SK-N-SH treated with all-trans-retinoic acid at 6 μM for 48 hours (cell line): ENCODE results near the gene FRK.
"Not testable (repeated sequence)": the region's sequence is repeated elsewhere in the genome, so short reads cannot be mapped to it uniquely, and the experiment has no call there.

Source experiments
- ATAC-seq: fragments of 200-7000 bp; cut with Tn5 transposase; 3 replicates; pipeline ENCODE4 v1.9.1; 2020; ENCODE audit warnings: mild to moderate bottlenecking, moderate library complexity
- ARNTL ChIP-seq: fragments of 450-650 bp; formaldehyde crosslinking; IDR thresholded peaks from 2 replicates; pipeline ENCODE4 v1.5.0; 2020; ENCODE audit warnings: low read depth, mild to moderate bottlenecking, moderate library complexity, borderline replicate concordance
- BACH2 ChIP-seq: fragments of 250-450 bp; sonication (Bioruptor Pico); IDR thresholded peaks from 2 replicates; pipeline ENCODE4 v1.9.0; 2021; ENCODE audit warnings: mild to moderate bottlenecking, borderline replicate concordance
- CSDC2 ChIP-seq: fragments of 250-450 bp; sonication (Bioruptor Pico); IDR thresholded peaks from 2 replicates; pipeline ENCODE4 v1.5.0; 2020; ENCODE audit warnings: mild to moderate bottlenecking, moderate library complexity
- ESRRG ChIP-seq: fragments of 250-450 bp; sonication (Bioruptor Pico); IDR thresholded peaks from 2 replicates; pipeline ENCODE4 v1.6.1; 2021; ENCODE audit warnings: mild to moderate bottlenecking
- ISL1 ChIP-seq: fragments of 250-450 bp; sonication (Bioruptor Pico); IDR thresholded peaks from 2 replicates; pipeline ENCODE4 v2.1.2; 2022; ENCODE audit warnings: mild to moderate bottlenecking, moderate library complexity
- OSR1 ChIP-seq: fragments of 250-450 bp; sonication (Bioruptor Pico); IDR thresholded peaks from 2 replicates; pipeline ENCODE4 v1.8.0; 2022; ENCODE audit warnings: moderate library complexity, mild to moderate bottlenecking, inconsistent platforms
- PPARA ChIP-seq: fragments of 250-450 bp; sonication (Bioruptor Pico); IDR thresholded peaks from 2 replicates; pipeline ENCODE4 v1.5.0; 2020; ENCODE audit warnings: mild to moderate bottlenecking, borderline replicate concordance
- RARB ChIP-seq: fragments of 250-450 bp; sonication (Bioruptor Pico); IDR thresholded peaks from 2 replicates; pipeline ENCODE4 v1.8.0; 2021; ENCODE audit warnings: mild to moderate bottlenecking, moderate library complexity
- SNAI2 ChIP-seq: fragments of 250-450 bp; sonication (Bioruptor Pico); IDR thresholded peaks from 2 replicates; pipeline ENCODE4 v1.5.0; 2020; ENCODE audit warnings: mild to moderate bottlenecking, moderate library complexity
- TCF4 ChIP-seq: fragments of 250-450 bp; sonication (Bioruptor Pico); IDR thresholded peaks from 2 replicates; pipeline ENCODE4 v1.8.0; 2021; ENCODE audit warnings: mild to moderate bottlenecking, moderate library complexity, borderline replicate concordance
- TOX ChIP-seq: fragments of 250-450 bp; sonication (Bioruptor Pico); IDR thresholded peaks from 2 replicates; pipeline ENCODE4 v1.8.0; 2021; ENCODE audit warnings: mild to moderate bottlenecking, moderate library complexity, borderline replicate concordance
- ZC3H10 ChIP-seq: fragments of 250-450 bp; sonication (Bioruptor Pico); IDR thresholded peaks from 2 replicates; pipeline ENCODE4 v1.5.1; 2021; ENCODE audit warnings: mild to moderate bottlenecking, moderate library complexity
- ZFP3 ChIP-seq: fragments of 250-450 bp; sonication (Bioruptor Pico); IDR thresholded peaks from 2 replicates; pipeline ENCODE4 v1.5.0; 2020; ENCODE audit warnings: mild to moderate bottlenecking, moderate library complexity
- ZFP30 ChIP-seq: fragments of 450-650 bp; formaldehyde crosslinking; IDR thresholded peaks from 2 replicates; pipeline ENCODE4 v1.5.0; 2022; ENCODE audit warnings: mild to moderate bottlenecking, moderate library complexity
- ZNF565 ChIP-seq: fragments of 450-650 bp; formaldehyde crosslinking; conservative IDR thresholded peaks from 2 replicates; pipeline ENCODE4 v1.5.0; 2020; ENCODE audit warnings: low read depth, mild to moderate bottlenecking, moderate library complexity
- ZNF70 ChIP-seq: fragments of 450-650 bp; formaldehyde crosslinking; IDR thresholded peaks from 2 replicates; pipeline ENCODE4 v1.5.0; 2020; ENCODE audit warnings: mild to moderate bottlenecking, moderate library complexity
- ZNF8 ChIP-seq: fragments of 450-650 bp; formaldehyde crosslinking; IDR thresholded peaks from 2 replicates; pipeline ENCODE4 v1.5.0; 2020; ENCODE audit warnings: mild to moderate bottlenecking, moderate library complexity
- TF ChIP-seq, protein P1 (sequence below): fragments of 250-450 bp; sonication (Bioruptor Pico); IDR thresholded peaks from 2 replicates; pipeline ENCODE4 v1.8.0; 2020; ENCODE audit warnings: mild to moderate bottlenecking, moderate library complexity, borderline replicate concordance
- TF ChIP-seq, protein P2 (sequence below): fragments of 250-450 bp; sonication (Bioruptor Pico); IDR thresholded peaks from 2 replicates; pipeline ENCODE4 v1.5.1; 2021; ENCODE audit warnings: mild to moderate bottlenecking, moderate library complexity
- TF ChIP-seq, protein P3 (sequence below): fragments of 250-450 bp; sonication (Bioruptor Pico); IDR thresholded peaks from 2 replicates; pipeline ENCODE4 v1.5.1; 2020; ENCODE audit warnings: low read depth, mild to moderate bottlenecking, moderate library complexity
- TF ChIP-seq, protein P4 (sequence below): fragments of 250-450 bp; sonication (Bioruptor Pico); IDR thresholded peaks from 2 replicates; pipeline ENCODE4 v1.5.0; 2020; ENCODE audit warnings: mild to moderate bottlenecking, moderate library complexity

The FRK gene

DNA sequence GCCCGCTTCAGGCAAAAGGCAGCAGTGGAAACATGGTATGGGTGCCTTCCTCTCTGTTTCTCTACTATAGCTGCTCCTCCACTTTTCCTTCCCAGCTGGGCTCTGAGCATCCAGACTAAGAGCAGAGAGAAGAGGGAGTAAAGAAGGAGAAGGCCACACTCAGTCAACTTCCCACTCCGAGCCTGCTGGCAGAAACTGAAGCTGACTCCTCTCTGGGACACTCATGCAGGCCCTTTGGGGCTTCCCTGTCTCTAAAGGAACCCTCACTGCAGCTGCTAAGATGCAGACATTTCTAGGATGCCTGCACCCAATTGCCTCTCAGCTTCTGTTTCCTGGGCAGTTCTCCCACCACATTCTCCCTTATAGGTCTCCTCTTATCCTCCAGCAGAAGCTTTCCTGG lies 88.9 kb downstream of the FRK start:
- no peak for ATAC-seq
- TF ChIP-seq ZNF8 (no peak), SNAI2 (no peak), TCF4 (CRISPR knock-in tag) (no peak), ESRRG (CRISPR knock-in tag) (no peak), ARNTL (no peak), BACH2 (no peak)
- TF ChIP-seq, protein P1, sequence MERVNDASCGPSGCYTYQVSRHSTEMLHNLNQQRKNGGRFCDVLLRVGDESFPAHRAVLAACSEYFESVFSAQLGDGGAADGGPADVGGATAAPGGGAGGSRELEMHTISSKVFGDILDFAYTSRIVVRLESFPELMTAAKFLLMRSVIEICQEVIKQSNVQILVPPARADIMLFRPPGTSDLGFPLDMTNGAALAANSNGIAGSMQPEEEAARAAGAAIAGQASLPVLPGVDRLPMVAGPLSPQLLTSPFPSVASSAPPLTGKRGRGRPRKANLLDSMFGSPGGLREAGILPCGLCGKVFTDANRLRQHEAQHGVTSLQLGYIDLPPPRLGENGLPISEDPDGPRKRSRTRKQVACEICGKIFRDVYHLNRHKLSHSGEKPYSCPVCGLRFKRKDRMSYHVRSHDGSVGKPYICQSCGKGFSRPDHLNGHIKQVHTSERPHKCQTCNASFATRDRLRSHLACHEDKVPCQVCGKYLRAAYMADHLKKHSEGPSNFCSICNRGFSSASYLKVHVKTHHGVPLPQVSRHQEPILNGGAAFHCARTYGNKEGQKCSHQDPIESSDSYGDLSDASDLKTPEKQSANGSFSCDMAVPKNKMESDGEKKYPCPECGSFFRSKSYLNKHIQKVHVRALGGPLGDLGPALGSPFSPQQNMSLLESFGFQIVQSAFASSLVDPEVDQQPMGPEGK (CRISPR knock-in tag), result no peak

DNA sequence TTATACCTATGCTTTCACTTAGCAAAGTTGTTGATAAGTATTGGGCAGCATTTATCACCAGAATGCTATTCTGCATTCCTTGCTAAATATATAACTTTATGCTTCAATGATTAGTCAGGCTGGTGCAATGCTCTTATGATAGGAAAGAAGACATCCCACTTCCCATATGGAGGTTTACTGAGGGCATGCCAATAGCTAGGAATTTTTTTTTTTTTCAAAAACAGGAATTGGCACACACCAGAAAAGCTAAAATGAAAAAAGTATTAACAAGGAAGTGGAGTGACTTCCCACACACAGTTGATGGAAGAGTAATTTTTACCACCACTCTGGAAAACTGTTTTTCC lies 90.8 kb downstream of the FRK start:
- ATAC-seq, result no peak
- TF ChIP-seq TCF4 (CRISPR knock-in tag) (no peak), PPARA (CRISPR knock-in tag) (no peak), TOX (CRISPR knock-in tag) (no peak), ZNF70 (CRISPR knock-in tag) (no peak), ESRRG (CRISPR knock-in tag) (no peak), BACH2 (no peak), OSR1 (no peak), ISL1 (no peak), RARB (CRISPR knock-in tag) (no peak), ARNTL (no peak), SNAI2 (no peak), ZFP30 (CRISPR knock-in tag) (no peak), CSDC2 (CRISPR knock-in tag) (no peak), ZC3H10 (no peak), ZNF565 (CRISPR knock-in tag) (no peak), ZFP3 (CRISPR knock-in tag) (no peak)
- TF ChIP-seq, protein P2, sequence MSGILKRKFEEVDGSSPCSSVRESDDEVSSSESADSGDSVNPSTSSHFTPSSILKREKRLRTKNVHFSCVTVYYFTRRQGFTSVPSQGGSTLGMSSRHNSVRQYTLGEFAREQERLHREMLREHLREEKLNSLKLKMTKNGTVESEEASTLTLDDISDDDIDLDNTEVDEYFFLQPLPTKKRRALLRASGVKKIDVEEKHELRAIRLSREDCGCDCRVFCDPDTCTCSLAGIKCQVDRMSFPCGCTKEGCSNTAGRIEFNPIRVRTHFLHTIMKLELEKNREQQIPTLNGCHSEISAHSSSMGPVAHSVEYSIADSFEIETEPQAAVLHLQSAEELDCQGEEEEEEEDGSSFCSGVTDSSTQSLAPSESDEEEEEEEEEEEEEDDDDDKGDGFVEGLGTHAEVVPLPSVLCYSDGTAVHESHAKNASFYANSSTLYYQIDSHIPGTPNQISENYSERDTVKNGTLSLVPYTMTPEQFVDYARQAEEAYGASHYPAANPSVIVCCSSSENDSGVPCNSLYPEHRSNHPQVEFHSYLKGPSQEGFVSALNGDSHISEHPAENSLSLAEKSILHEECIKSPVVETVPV (CRISPR knock-in tag), result no peak
- TF ChIP-seq, protein P3, sequence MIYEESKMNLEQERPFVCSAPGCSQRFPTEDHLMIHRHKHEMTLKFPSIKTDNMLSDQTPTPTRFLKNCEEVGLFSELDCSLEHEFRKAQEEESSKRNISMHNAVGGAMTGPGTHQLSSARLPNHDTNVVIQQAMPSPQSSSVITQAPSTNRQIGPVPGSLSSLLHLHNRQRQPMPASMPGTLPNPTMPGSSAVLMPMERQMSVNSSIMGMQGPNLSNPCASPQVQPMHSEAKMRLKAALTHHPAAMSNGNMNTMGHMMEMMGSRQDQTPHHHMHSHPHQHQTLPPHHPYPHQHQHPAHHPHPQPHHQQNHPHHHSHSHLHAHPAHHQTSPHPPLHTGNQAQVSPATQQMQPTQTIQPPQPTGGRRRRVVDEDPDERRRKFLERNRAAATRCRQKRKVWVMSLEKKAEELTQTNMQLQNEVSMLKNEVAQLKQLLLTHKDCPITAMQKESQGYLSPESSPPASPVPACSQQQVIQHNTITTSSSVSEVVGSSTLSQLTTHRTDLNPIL, result no peak
- TF ChIP-seq, protein P4, sequence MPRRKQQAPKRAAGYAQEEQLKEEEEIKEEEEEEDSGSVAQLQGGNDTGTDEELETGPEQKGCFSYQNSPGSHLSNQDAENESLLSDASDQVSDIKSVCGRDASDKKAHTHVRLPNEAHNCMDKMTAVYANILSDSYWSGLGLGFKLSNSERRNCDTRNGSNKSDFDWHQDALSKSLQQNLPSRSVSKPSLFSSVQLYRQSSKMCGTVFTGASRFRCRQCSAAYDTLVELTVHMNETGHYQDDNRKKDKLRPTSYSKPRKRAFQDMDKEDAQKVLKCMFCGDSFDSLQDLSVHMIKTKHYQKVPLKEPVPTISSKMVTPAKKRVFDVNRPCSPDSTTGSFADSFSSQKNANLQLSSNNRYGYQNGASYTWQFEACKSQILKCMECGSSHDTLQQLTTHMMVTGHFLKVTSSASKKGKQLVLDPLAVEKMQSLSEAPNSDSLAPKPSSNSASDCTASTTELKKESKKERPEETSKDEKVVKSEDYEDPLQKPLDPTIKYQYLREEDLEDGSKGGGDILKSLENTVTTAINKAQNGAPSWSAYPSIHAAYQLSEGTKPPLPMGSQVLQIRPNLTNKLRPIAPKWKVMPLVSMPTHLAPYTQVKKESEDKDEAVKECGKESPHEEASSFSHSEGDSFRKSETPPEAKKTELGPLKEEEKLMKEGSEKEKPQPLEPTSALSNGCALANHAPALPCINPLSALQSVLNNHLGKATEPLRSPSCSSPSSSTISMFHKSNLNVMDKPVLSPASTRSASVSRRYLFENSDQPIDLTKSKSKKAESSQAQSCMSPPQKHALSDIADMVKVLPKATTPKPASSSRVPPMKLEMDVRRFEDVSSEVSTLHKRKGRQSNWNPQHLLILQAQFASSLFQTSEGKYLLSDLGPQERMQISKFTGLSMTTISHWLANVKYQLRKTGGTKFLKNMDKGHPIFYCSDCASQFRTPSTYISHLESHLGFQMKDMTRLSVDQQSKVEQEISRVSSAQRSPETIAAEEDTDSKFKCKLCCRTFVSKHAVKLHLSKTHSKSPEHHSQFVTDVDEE (CRISPR knock-in tag), result no peak

DNA sequence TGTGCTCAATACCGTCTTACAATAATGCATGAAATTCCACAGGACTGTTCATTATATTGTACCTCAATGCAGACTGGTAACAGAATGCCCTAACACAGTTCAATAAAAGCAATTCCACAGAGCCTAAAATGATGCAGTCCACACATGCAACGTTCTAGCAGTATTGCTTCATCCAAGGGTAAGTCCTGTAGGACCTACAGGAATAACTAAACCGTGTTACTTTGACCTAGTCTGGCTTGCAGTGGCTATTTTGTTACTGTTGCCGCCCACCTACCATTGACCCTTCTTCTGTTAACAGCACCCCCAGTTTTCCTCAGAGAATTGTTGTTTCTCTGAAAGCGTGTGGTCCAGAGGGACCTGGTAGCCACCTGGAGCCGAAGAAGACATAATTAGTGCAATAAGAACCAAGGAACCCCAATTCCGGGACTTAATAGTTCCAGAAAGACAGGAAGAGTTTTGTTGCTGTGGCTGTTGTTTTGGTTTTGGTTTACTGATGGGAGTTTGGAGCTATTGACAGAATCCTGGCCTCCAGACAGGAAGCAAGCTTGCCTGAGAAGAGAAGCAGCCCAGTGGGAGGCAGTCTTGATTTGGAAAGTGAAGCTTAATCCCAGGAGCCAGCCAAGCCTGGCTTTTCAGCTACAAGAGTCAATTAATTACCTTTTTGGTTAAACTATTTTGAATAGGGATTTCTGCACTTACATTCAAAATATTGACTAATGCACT lies 91.3 kb downstream of the FRK start:
- no peak for TF ChIP-seq BACH2
- TF ChIP-seq CSDC2 (CRISPR knock-in tag), result no peak
- TF ChIP-seq ARNTL, result no peak
- no peak for TF ChIP-seq TOX (CRISPR knock-in tag)
- TF ChIP-seq, protein P1 (CRISPR knock-in tag), result no peak
- no peak for TF ChIP-seq ISL1
- no peak for TF ChIP-seq PPARA (CRISPR knock-in tag)
- TF ChIP-seq RARB (CRISPR knock-in tag), result no peak
- no peak for TF ChIP-seq ESRRG (CRISPR knock-in tag)
- no peak for TF ChIP-seq OSR1
- no peak for TF ChIP-seq ZNF8
- TF ChIP-seq ZNF565 (CRISPR knock-in tag), result no peak
- TF ChIP-seq, protein P4 (CRISPR knock-in tag), result no peak
- no peak for ATAC-seq

DNA sequence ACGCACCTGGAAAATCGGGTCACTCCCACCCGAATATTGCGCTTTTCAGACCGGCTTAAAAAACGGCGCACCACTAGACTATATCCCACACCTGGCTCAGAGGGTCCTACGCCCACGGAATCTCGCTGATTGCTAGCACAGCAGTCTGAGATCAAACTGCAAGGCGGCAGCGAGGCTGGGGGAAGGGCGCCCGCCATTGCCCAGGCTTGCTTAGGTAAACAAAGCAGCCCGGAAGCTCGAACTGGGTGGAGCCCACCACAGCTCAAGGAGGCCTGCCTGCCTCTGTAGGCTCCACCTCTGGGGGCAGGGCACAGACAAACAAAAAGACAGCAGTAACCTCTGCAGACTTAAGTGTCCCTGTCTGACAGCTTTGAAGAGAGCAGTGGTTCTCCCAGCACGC lies 100.4 kb downstream of the FRK start:
- ATAC-seq, result not testable (repeated sequence)
